Measurements from ENCODE around the gene MYOM1. TPM values are rescaled to one million over a fixed set of nuclear protein-coding genes. Genes with fewer than 3 reads are reported as not detected.

MYOM1 gene
- total and polyA plus RNA-seq, 2 donors from 2014 or later = 2.1 to 6.8 TPM

- intact Hi-C loops (cut with DNase I) = no loop called here
- H3K9me3 ChIP-seq (ENCODE audit: control insufficient read depth in 2 of 3, insufficient read depth in 1 of 3, low read length in 3 of 3) = no peaks in the 10 kb centered on the region
- TF ChIP-seq, protein P1, sequence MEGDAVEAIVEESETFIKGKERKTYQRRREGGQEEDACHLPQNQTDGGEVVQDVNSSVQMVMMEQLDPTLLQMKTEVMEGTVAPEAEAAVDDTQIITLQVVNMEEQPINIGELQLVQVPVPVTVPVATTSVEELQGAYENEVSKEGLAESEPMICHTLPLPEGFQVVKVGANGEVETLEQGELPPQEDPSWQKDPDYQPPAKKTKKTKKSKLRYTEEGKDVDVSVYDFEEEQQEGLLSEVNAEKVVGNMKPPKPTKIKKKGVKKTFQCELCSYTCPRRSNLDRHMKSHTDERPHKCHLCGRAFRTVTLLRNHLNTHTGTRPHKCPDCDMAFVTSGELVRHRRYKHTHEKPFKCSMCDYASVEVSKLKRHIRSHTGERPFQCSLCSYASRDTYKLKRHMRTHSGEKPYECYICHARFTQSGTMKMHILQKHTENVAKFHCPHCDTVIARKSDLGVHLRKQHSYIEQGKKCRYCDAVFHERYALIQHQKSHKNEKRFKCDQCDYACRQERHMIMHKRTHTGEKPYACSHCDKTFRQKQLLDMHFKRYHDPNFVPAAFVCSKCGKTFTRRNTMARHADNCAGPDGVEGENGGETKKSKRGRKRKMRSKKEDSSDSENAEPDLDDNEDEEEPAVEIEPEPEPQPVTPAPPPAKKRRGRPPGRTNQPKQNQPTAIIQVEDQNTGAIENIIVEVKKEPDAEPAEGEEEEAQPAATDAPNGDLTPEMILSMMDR (IDR thresholded peaks at IDR 0.05; ENCODE audit: borderline replicate concordance, extremely low read depth, insufficient read depth) = no peak
- no peak overlapping the region for H3K9ac ChIP-seq (ENCODE audit: low read length in 3 of 3)
- DNase-seq (no peak), FAIRE-seq (no peak)
- H3K4me3 ChIP-seq (ENCODE audit: low read length in 3 of 3) = no peak overlapping the region
- H3K36me3 ChIP-seq (ENCODE audit: control insufficient read depth in 2 of 3, insufficient read depth in 3 of 3, low read length in 3 of 3) = no peaks in the 10 kb centered on the region
- no peaks in the 10 kb centered on the region for H3K27me3 ChIP-seq (ENCODE audit: control insufficient read depth, insufficient read depth, low read length)
- H3K27ac ChIP-seq (ENCODE audit: low read depth in 2 of 2, low read length in 2 of 2) = no peak overlapping the region
- H3K4me1 ChIP-seq (ENCODE audit: control insufficient read depth in 2 of 3, insufficient read depth in 2 of 3, low read depth in 1 of 3, low read length in 3 of 3) = no peaks in the 10 kb centered on the region
These were observed 27.0 kb downstream of the MYOM1 start for GRCh38 chr18:3192752-3193151.

- Histone ChIP-seq H3K4me3 (ENCODE audit: low read length in 3 of 3) (no peak overlapping the region), H3K4me1 (ENCODE audit: control insufficient read depth in 2 of 3, insufficient read depth in 2 of 3, low read depth in 1 of 3, low read length in 3 of 3) (no peaks in the 10 kb centered on the region), H3K27me3 (ENCODE audit: control insufficient read depth, insufficient read depth, low read length) (no peaks in the 10 kb centered on the region), H3K36me3 (ENCODE audit: control insufficient read depth in 2 of 3, insufficient read depth in 3 of 3, low read length in 3 of 3) (no peaks in the 10 kb centered on the region), H3K9me3 (ENCODE audit: control insufficient read depth in 2 of 3, insufficient read depth in 1 of 3, low read length in 3 of 3) (no peaks in the 10 kb centered on the region), H3K9ac (ENCODE audit: low read length in 3 of 3) (no peak overlapping the region), H3K27ac (ENCODE audit: low read depth in 2 of 2, low read length in 2 of 2) (no peak overlapping the region)
- DNase-seq = no peak
- intact Hi-C loops (cut with DNase I) = no loop called here
- TF ChIP-seq, protein P1 (IDR thresholded peaks at IDR 0.05; ENCODE audit: borderline replicate concordance, extremely low read depth, insufficient read depth) = no peak
- no peak for FAIRE-seq
These were observed 27.5 kb downstream of the MYOM1 start for GRCh38 chr18:3192286-3192685.

GRCh38 chr18:3190610-3191009 is 29.2 kb downstream of the MYOM1 start:
- H3K36me3 ChIP-seq (ENCODE audit: control insufficient read depth in 2 of 3, insufficient read depth in 3 of 3, low read length in 3 of 3) = no peaks in the 10 kb centered on the region
- no peak overlapping the region for H3K27ac ChIP-seq (ENCODE audit: low read depth in 2 of 2, low read length in 2 of 2)
- H3K4me3 ChIP-seq (ENCODE audit: low read length in 3 of 3) = no peak overlapping the region
- no peaks in the 10 kb centered on the region for H3K9me3 ChIP-seq (ENCODE audit: control insufficient read depth in 2 of 3, insufficient read depth in 1 of 3, low read length in 3 of 3)
- intact Hi-C loops (cut with DNase I) = no loop called here
- no peak overlapping the region for H3K9ac ChIP-seq (ENCODE audit: low read length in 3 of 3)
- FAIRE-seq (no peak), DNase-seq (no peak)
- no peaks in the 10 kb centered on the region for H3K27me3 ChIP-seq (ENCODE audit: control insufficient read depth, insufficient read depth, low read length)
- no peaks in the 10 kb centered on the region for H3K4me1 ChIP-seq (ENCODE audit: control insufficient read depth in 2 of 3, insufficient read depth in 2 of 3, low read depth in 1 of 3, low read length in 3 of 3)
- TF ChIP-seq, protein P1 (IDR thresholded peaks at IDR 0.05; ENCODE audit: borderline replicate concordance, extremely low read depth, insufficient read depth) = no peak

GRCh38 chr18:3189884-3190283 is 29.9 kb downstream of the MYOM1 start:
- intact Hi-C loops (cut with DNase I) = no loop called here
- Histone ChIP-seq H3K4me3 (ENCODE audit: low read length in 3 of 3) (no peak overlapping the region), H3K36me3 (ENCODE audit: control insufficient read depth in 2 of 3, insufficient read depth in 3 of 3, low read length in 3 of 3) (no peaks in the 10 kb centered on the region), H3K27ac (ENCODE audit: low read depth in 2 of 2, low read length in 2 of 2) (no peak overlapping the region), H3K4me1 (ENCODE audit: control insufficient read depth in 2 of 3, insufficient read depth in 2 of 3, low read depth in 1 of 3, low read length in 3 of 3) (no peaks in the 10 kb centered on the region), H3K9ac (ENCODE audit: low read length in 3 of 3) (no peak overlapping the region), H3K9me3 (ENCODE audit: control insufficient read depth in 2 of 3, insufficient read depth in 1 of 3, low read length in 3 of 3) (no peaks in the 10 kb centered on the region), H3K27me3 (ENCODE audit: control insufficient read depth, insufficient read depth, low read length) (no peaks in the 10 kb centered on the region)
- TF ChIP-seq, protein P1 (IDR thresholded peaks at IDR 0.05; ENCODE audit: borderline replicate concordance, extremely low read depth, insufficient read depth) = no peak
- DNase-seq (no peak), FAIRE-seq (no peak)

All from kidney (tissue), 14 donors.